Tibial nerve (tissue), 4 donors: ENCODE results near the gene SRRM2.

Experiments used
- CTCF ChIP-seq, 5 experiments: fragments of 200-600 bp in 3 of 5; fragments of 450-650 bp in 2 of 5; sonication (generic) in 3 of 5; IDR thresholded peaks; one replicate each; pipeline ENCODE4 v1.5.1; 2016 to 2019; ENCODE audit warnings: antibody characterized with exemption in 5 of 5, mild to moderate bottlenecking in 3 of 5, moderate library complexity in 2 of 5
- EP300 ChIP-seq, 2 donors: sonication (generic); formaldehyde crosslinking; IDR thresholded peaks; one replicate each; pipeline ENCODE4 v1.6.1; 2017; ENCODE audit warnings: antibody characterized with exemption in 2 of 2, mild to moderate bottlenecking in 1 of 2
- POLR2A ChIP-seq, 2 donors: fragments of 450-650 bp; IDR thresholded peaks; one replicate each; pipeline ENCODE4 v1.6.1; 2017; ENCODE audit warnings: antibody characterized with exemption in 2 of 2, mild to moderate bottlenecking in 2 of 2, moderate library complexity in 2 of 2

GRCh38 chr16:2817340-2818271 is 65.2 kb downstream of the SRRM2 start:
- TF ChIP-seq CTCF (IDR thresholded peaks at IDR 0.05): no peak
- TF ChIP-seq POLR2A (IDR thresholded peaks at IDR 0.05): no peak
- TF ChIP-seq EP300 (IDR thresholded peaks at IDR 0.05): no peak
